Keratinocyte (primary cell): ENCODE results near the gene GAD2. TPM values are rescaled to one million over a fixed set of nuclear protein-coding genes. Genes with fewer than 3 reads are reported as not detected.

Experiments
- DNase-seq: peaks from one replicate; pipeline ENCODE4 v3.0.0-alpha.2; 2011; ENCODE audit warnings: low read depth, missing footprints, low spot score
- FAIRE-seq: peaks from 2 replicates; lab custom pipeline; 2011; peaks lifted over from hg19 to GRCh38; lab: Jason Lieb, UNC
- H2AFZ ChIP-seq: 2 replicates; pipeline ENCODE4 v1.6.0; 2012; ENCODE audit warnings: low read length, control low read depth, inconsistent platforms; ENCODE audit not compliant: control insufficient read depth
- H3K27ac ChIP-seq: 2 replicates; pipeline ENCODE4 v1.5.1; 2011; ENCODE audit warnings: low read length; ENCODE audit not compliant: control insufficient read depth, insufficient read depth
- H3K27me3 ChIP-seq: 3 replicates; pipeline ENCODE4 v1.6.0; 2011; ENCODE audit warnings: low read length; ENCODE audit not compliant: control insufficient read depth, insufficient read depth; ENCODE audit errors: extremely low read depth
- H3K36me3 ChIP-seq, 2 experiments: 2 replicates in 1 of 2; 3 replicates in 1 of 2; pipeline ENCODE4 v1.5.1; 2011; ENCODE audit warnings: low read length in 2 of 2, mild to moderate bottlenecking in 1 of 2; ENCODE audit not compliant: control insufficient read depth in 2 of 2, insufficient read depth in 2 of 2; ENCODE audit errors: extremely low read depth in 1 of 2
- H3K4me1 ChIP-seq: 3 replicates; pipeline ENCODE4 v1.5.1; 2011; ENCODE audit warnings: low read length; ENCODE audit not compliant: control insufficient read depth, insufficient read depth; ENCODE audit errors: extremely low read depth
- H3K4me2 ChIP-seq: 3 replicates; pipeline ENCODE4 v1.6.0; 2011; ENCODE audit warnings: low read depth, low read length; ENCODE audit not compliant: control insufficient read depth, insufficient read depth; ENCODE audit errors: extremely low read depth
- H3K4me3 ChIP-seq, 3 experiments: fragments of 200-600 bp in 1 of 3; sonication (generic) in 1 of 3; 2 replicates in 2 of 3; 3 replicates in 1 of 3; pipeline ENCODE4 v1.5.1; 2011 to 2016; ENCODE audit warnings: low read length in 3 of 3, mild to moderate bottlenecking in 3 of 3, control low read depth in 2 of 3, inconsistent platforms in 1 of 3, low read depth in 1 of 3, mixed read lengths in 1 of 3, mixed run types in 1 of 3, moderate library complexity in 1 of 3; ENCODE audit not compliant: control insufficient read depth in 2 of 3, insufficient read depth in 2 of 3; ENCODE audit errors: extremely low read depth in 1 of 3
- H3K79me2 ChIP-seq: 2 replicates; pipeline ENCODE4 v1.6.0; 2012; ENCODE audit warnings: low read length; ENCODE audit not compliant: control insufficient read depth, insufficient read depth
- H3K9ac ChIP-seq: 3 replicates; pipeline ENCODE4 v1.6.0; 2011; ENCODE audit warnings: low read length; ENCODE audit not compliant: control insufficient read depth, insufficient read depth; ENCODE audit errors: extremely low read depth
- H3K9me1 ChIP-seq: 3 replicates; pipeline ENCODE4 v1.6.0; 2011; ENCODE audit warnings: low read length; ENCODE audit not compliant: control insufficient read depth, insufficient read depth; ENCODE audit errors: extremely low read depth
- H3K9me3 ChIP-seq: 2 replicates; pipeline ENCODE4 v1.5.1; 2012; ENCODE audit warnings: low read depth, low read length; ENCODE audit not compliant: control insufficient read depth
- H4K20me1 ChIP-seq: 3 replicates; pipeline ENCODE4 v1.6.0; 2011; ENCODE audit warnings: low read length; ENCODE audit not compliant: control insufficient read depth, insufficient read depth; ENCODE audit errors: extremely low read depth
- CTCF ChIP-seq, 3 experiments: IDR thresholded peaks in 1 of 3; conservative IDR thresholded peaks in 1 of 3; optimal IDR thresholded peaks in 1 of 3; 2 replicates in 2 of 3; 3 replicates in 1 of 3; pipeline versions ENCODE3 to v1.5.1; 2011; ENCODE audit warnings: low read length in 3 of 3, mild to moderate bottlenecking in 3 of 3, moderate library complexity in 2 of 3, control low read depth in 1 of 3, inconsistent platforms in 1 of 3; ENCODE audit not compliant: insufficient read depth in 2 of 3; ENCODE audit errors: extremely low read depth in 1 of 3
- EZH2 ChIP-seq: IDR thresholded peaks from one replicate; pipeline ENCODE4 v1.6.1; 2012; ENCODE audit warnings: inconsistent platforms, mild to moderate bottlenecking, low read length, moderate library complexity
- dilution Hi-C: fragments of 300-500 bp; cut with MboI; formaldehyde crosslinking; loops from one replicate; pipeline ENCODE4 v1.7.0; 2020; ENCODE audit warnings: low sequenced_read_pairs; ENCODE audit not compliant: extremely low pct_ligation_motif_present
- polyA plus RNA-seq, 5 experiments: library from polyadenylated mRNA; depleted of rRNA in 3 of 5; stranded (reverse) in 3 of 5; stranded (forward) in 1 of 5; unstranded in 1 of 5; fragments of >200 nt; gene quantifications; 1 replicate in 1 of 5; 2 replicates in 3 of 5; 3 replicates in 1 of 5; pipeline versions ENCODE4 v1.2.1 to v1.2.3, GENCODE V29; 2011 to 2012; ENCODE audit warnings: missing spikeins in 2 of 5, low read depth in 1 of 5, low replicate concordance in 1 of 5

GAD2 gene
- polyA plus RNA-seq, 1 donor (not counting 4 experiments of a cell fraction or from before 2014, with no cell fraction given) = not detected

- no peaks in the 10 kb centered on the region for H3K36me3 ChIP-seq
- DNase-seq (no peak), FAIRE-seq (no peak)
- no peak overlapping the region for H3K9ac ChIP-seq
- no peak overlapping the region for H3K4me2 ChIP-seq
- H3K27ac ChIP-seq = no peak overlapping the region
- H3K79me2 ChIP-seq = no peaks in the 10 kb centered on the region
- no peak for TF ChIP-seq CTCF (optimal IDR thresholded peaks at IDR 0.05 in 1 of 3, IDR thresholded peaks at IDR 0.05 in 1 of 3, conservative IDR thresholded peaks at IDR 0.05 in 1 of 3; ENCODE audit: extremely low read depth in 1 of 3, insufficient read depth in 2 of 3, low read length in 3 of 3)
- no peak for TF ChIP-seq EZH2
- no peaks in the 10 kb centered on the region for H3K4me1 ChIP-seq
- dilution Hi-C loops = no loop called here
- H3K27me3 ChIP-seq = peaks cover 77% of the 10 kb centered on the region
- H3K4me3 ChIP-seq = no peak overlapping the region
- no peaks in the 10 kb centered on the region for H3K9me3 ChIP-seq
- no peaks in the 10 kb centered on the region for H3K9me1 ChIP-seq
- no peak overlapping the region for H2AFZ ChIP-seq
- no peaks in the 10 kb centered on the region for H4K20me1 ChIP-seq
Measured at GRCh38 chr10:26215935-26216584, 514 bp upstream of the GAD2 start.

GRCh38 chr10:26217396-26218086, 967 bp downstream of the GAD2 start:
- FAIRE-seq = no peak
- Histone ChIP-seq H3K4me3 (no peak overlapping the region), H4K20me1 (no peaks in the 10 kb centered on the region), H3K36me3 (no peaks in the 10 kb centered on the region), H3K4me1 (no peaks in the 10 kb centered on the region), H3K9me1 (no peaks in the 10 kb centered on the region), H3K9me3 (no peaks in the 10 kb centered on the region), H3K9ac (no peak overlapping the region), H3K27ac (no peak overlapping the region), H3K27me3 (peaks cover 65% of the 10 kb centered on the region), H2AFZ (no peak overlapping the region), H3K79me2 (no peaks in the 10 kb centered on the region), H3K4me2 (no peak overlapping the region)
- no peak for DNase-seq
- dilution Hi-C loops = no loop called here
- no peak for TF ChIP-seq CTCF (optimal IDR thresholded peaks at IDR 0.05 in 1 of 3, IDR thresholded peaks at IDR 0.05 in 1 of 3, conservative IDR thresholded peaks at IDR 0.05 in 1 of 3; ENCODE audit: extremely low read depth in 1 of 3, insufficient read depth in 2 of 3, low read length in 3 of 3)
- peak; percentile 43 for TF ChIP-seq EZH2
